ENCODE results near the gene OAS2.

- TF ChIP-seq CTCF (IDR thresholded peaks at IDR 0.05; ENCODE audit: poor library complexity) (no peak), EZH2phosphoT487 (IDR thresholded peaks at IDR 0.05; ENCODE audit: low read depth, severe bottlenecking, unreplicated experiment) (no peak)
These were observed 18.2 kb downstream of the OAS2 start for GRCh38 chr12:112996501-112996900.

Data from hepatocyte (in vitro differentiated cells).